HT1080 (cell line): Measurements from ENCODE around the gene EVA1A. TPM values are rescaled to one million over a fixed set of nuclear protein-coding genes. Genes with fewer than 3 reads are reported as not detected.

Source experiments
- DNase-seq: peaks from one replicate; pipeline ENCODE4 v3.0.0-alpha.2; 2015; ENCODE audit warnings: low read depth
- small RNA-seq: library from RNA; depleted of rRNA; stranded (forward); fragments of <200 nt; gene quantifications from one replicate; pipeline ENCODE3, GENCODE V24; 2014
- total RNA-seq: library from RNA; depleted of rRNA; stranded (reverse); fragments of >200 nt; shearing (Covaris generic); gene quantifications from 2 replicates; pipeline ENCODE4 v1.2.3, GENCODE V29; 2014; rRNA removed

EVA1A gene
- total RNA-seq, 1 experiment from 2014 or later: 142 TPM

GRCh38 chr2:75454241-75454620 is 106.5 kb downstream of the EVA1A start:
- no peak for DNase-seq

- DNase-seq: no peak
Observed at GRCh38 chr2:75453384-75454240, 107.1 kb downstream of the EVA1A start.

- no peak for DNase-seq
Observed at GRCh38 chr2:75450068-75450467, 110.7 kb downstream of the EVA1A start.

DNA sequence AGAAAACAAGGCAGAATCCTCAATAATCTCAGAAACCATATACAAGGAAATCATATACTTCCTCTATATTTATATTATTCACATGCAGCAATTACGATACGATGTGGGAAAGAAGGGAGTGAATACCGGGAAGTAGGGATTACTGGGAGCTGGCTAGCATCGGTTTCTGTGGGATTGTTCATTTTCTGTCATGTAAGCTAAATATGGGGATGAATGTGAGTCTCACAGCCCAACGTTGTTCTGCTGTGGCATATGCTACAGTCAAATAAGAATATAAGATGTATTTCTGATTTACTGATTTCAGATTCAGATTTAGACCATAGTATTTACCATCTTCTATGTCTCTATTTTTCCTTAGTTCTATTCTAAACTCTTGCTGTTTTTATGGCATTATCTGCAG is 113.6 kb downstream of the EVA1A start:
- DNase-seq: no peak

Small RNA genes within 50 kb of the gene (small RNA-seq; reads per million reads assigned to genes)
- gene RF01233: not detected

Other genes starting within 250 kb of the EVA1A start
- 80.5 and 119 TPM in 2 replicates for gene MRPL19, start 85.8 kb upstream of the EVA1A start, total RNA-seq
- 19.8 and 25.0 TPM in 2 replicates for gene GCFC2, start 150.0 kb upstream of the EVA1A start, total RNA-seq